Glutamatergic neuron (in vitro differentiated cells): Measurements from ENCODE around the gene ITCH. TPM values are rescaled to one million over a fixed set of nuclear protein-coding genes. Genes with fewer than 3 reads are reported as not detected.
A peak's percentile ranks its signal among the peaks of the same experiment; 100 is the strongest.

Experiments
- DNase-seq: peaks from one replicate; pipeline ENCODE4 v3.0.0; 2022
- H3K27ac Mint-ChIP-seq: one replicate; pipeline ENCODE4 v1.8.0; 2020; ENCODE audit warnings: mild to moderate bottlenecking, mixed read lengths, inconsistent platforms; ENCODE audit not compliant: unreplicated experiment
- H3K27me3 Mint-ChIP-seq: one replicate; pipeline ENCODE4 v1.8.0; 2020; ENCODE audit warnings: mild to moderate bottlenecking, moderate library complexity, mixed read lengths, inconsistent platforms; ENCODE audit not compliant: unreplicated experiment
- H3K36me3 Mint-ChIP-seq: one replicate; pipeline ENCODE4 v1.8.0; 2020; ENCODE audit warnings: mild to moderate bottlenecking, mixed read lengths, inconsistent platforms; ENCODE audit not compliant: unreplicated experiment
- H3K4me1 Mint-ChIP-seq: one replicate; pipeline ENCODE4 v1.8.0; 2020; ENCODE audit warnings: mild to moderate bottlenecking, low read depth, mixed read lengths, inconsistent platforms; ENCODE audit not compliant: unreplicated experiment
- H3K4me3 Mint-ChIP-seq: one replicate; pipeline ENCODE4 v1.8.0; 2020; ENCODE audit warnings: mild to moderate bottlenecking, mixed read lengths, inconsistent platforms; ENCODE audit not compliant: unreplicated experiment
- H3K9me3 Mint-ChIP-seq: one replicate; pipeline ENCODE4 v1.8.0; 2020; ENCODE audit warnings: mild to moderate bottlenecking, moderate library complexity, mixed read lengths, inconsistent platforms; ENCODE audit not compliant: unreplicated experiment
- total RNA-seq: library from RNA; stranded (reverse); fragmentation: NEBNext Ultra II Directional; extraction: Animal tissue kit (Norgen Biotek cat#: 25700); gene quantifications from one replicate; pipeline ENCODE4 v1.2.1, GENCODE V29; 2021; ENCODE audit not compliant: unreplicated experiment
- TF ChIP-seq, protein P1 (sequence below): fragments of 200-600 bp; sonication (generic); IDR thresholded peaks from one replicate; pipeline ENCODE4 v1.5.0; 2021; ENCODE audit not compliant: partially characterized antibody, unreplicated experiment

The ITCH gene
- total RNA-seq, 1 donor from 2014 or later: 59.4 TPM

DNA sequence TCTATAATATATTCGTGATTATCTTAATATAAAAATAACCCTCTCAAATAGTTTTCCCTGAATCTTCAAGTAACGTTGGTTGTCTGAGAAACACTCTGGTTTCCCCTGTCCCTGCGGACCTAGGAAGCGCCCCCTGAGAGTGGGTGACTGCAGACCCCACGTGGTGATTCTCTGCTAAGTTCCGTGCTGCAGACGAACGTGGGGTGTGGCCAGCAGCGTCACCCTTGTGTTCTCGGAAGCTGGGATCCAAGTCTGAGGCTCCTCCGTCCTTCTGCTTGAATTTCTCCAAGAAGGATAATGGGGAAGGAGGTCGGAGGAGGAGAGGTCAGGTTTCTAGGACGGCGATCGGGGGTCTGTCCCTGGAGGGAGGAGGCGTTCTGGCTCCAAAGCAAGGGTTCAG is 178.8 kb downstream of the ITCH start:
- Mint-ChIP-seq H3K36me3 (no peaks in the 10 kb centered on the region), H3K4me1 (peaks cover 25% of the 10 kb centered on the region), H3K9me3 (peaks cover 4% of the 10 kb centered on the region), H3K27ac (no peak overlapping the region), H3K27me3 (peaks cover 6% of the 10 kb centered on the region), H3K4me3 (no peak overlapping the region)
- TF ChIP-seq, protein P1, sequence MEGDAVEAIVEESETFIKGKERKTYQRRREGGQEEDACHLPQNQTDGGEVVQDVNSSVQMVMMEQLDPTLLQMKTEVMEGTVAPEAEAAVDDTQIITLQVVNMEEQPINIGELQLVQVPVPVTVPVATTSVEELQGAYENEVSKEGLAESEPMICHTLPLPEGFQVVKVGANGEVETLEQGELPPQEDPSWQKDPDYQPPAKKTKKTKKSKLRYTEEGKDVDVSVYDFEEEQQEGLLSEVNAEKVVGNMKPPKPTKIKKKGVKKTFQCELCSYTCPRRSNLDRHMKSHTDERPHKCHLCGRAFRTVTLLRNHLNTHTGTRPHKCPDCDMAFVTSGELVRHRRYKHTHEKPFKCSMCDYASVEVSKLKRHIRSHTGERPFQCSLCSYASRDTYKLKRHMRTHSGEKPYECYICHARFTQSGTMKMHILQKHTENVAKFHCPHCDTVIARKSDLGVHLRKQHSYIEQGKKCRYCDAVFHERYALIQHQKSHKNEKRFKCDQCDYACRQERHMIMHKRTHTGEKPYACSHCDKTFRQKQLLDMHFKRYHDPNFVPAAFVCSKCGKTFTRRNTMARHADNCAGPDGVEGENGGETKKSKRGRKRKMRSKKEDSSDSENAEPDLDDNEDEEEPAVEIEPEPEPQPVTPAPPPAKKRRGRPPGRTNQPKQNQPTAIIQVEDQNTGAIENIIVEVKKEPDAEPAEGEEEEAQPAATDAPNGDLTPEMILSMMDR: no peak
- no peak for DNase-seq

DNA sequence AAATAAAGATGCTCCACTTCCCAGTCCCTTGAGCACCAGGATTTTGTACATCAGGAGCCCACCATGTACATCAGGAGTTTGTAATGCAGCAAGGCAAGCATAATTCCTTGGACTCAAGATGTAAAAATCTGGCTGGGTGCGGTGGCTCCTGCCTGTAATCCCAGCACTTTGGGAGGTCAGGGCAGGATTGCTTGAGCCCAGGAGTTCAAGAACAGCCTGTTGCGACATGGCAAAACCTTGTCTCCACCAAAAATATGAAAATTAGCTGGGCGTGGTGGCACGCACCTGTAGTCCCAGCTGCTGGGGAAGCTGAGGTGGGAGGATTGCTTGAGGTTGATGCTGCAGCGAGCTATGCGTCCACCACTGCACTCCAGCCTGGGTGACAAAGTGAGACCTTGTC is 179.4 kb downstream of the ITCH start:
- Mint-ChIP-seq H3K27ac (no peak overlapping the region), H3K36me3 (no peaks in the 10 kb centered on the region), H3K4me3 (no peak overlapping the region), H3K4me1 (peaks cover 29% of the 10 kb centered on the region), H3K27me3 (peaks cover 8% of the 10 kb centered on the region), H3K9me3 (peaks cover 4% of the 10 kb centered on the region)
- TF ChIP-seq, protein P1: no peak
- DNase-seq: no peak

DNA sequence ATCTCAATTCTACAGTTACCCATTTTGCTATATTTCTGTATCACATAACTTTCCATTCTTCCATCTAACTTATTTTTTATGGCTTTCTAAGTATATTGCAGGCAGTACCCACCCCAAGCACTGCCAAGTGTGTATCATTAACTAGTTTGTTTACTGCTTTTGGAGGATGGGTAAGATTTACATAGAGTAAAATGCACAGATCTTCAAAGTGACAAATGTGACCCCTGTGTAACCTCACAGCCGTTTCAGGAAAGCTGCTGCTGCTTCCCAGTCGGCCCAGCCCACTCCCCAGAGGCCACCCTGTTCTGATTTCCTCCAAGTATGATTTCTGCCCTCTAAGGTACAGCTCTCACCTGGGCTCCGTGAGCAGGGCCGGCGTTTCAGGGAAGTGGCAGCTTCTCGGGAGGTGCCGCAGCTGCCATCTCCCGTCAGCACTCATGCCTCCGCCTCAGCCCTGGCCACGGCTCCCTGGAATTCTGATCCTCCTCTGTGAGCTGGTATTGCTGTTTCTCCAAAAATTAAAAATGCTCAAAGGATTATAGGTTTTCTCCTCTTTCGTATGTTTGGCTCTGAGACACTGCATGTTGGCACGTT is 180.5 kb downstream of the ITCH start:
- H3K4me3 Mint-ChIP-seq: peak overlapping the region; percentile 55
- H3K36me3 Mint-ChIP-seq: no peaks in the 10 kb centered on the region
- no peak overlapping the region for H3K27ac Mint-ChIP-seq
- H3K4me1 Mint-ChIP-seq: peaks cover 35% of the 10 kb centered on the region
- peaks cover 4% of the 10 kb centered on the region for H3K9me3 Mint-ChIP-seq
- TF ChIP-seq, protein P1: no peak
- H3K27me3 Mint-ChIP-seq: peaks cover 13% of the 10 kb centered on the region
- DNase-seq: peak; percentile 46

DNA sequence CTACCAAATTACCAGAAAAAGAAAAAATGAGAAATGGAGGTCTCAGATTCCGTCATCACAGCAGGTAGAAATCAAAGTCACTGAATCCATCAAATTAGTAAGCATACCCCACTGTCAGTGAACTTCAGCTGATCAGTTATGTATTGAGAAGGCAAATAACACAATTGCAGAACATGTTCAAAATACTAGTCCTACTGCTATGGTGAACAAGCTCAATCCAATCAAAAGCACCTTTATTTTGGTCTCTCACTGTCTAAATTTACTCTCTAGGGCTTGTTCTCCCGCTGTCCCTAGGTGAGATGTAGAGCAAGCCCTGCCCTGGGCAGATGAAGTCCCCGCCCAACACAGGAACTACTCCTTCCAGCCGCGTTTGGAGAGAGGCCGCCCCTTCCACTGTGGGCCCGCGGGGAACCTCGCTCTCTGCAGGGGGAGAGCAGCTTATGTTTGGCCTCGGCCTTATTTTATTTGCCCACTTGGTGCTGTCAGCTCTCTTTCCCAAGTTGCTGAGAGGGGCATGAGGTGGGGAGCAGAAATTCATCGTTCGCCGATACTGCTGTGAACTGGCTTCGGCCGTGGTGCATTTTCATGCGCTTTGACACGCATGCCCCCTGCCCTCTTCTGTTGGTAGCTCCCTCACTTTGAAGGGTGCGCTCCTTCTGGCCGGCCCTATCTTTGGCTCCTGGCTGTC is 181.2 kb downstream of the ITCH start:
- Mint-ChIP-seq H3K27me3 (peaks cover 13% of the 10 kb centered on the region), H3K27ac (no peak overlapping the region), H3K9me3 (peaks cover 5% of the 10 kb centered on the region), H3K36me3 (no peaks in the 10 kb centered on the region), H3K4me3 (peak overlapping the region; percentile 55), H3K4me1 (peaks cover 35% of the 10 kb centered on the region)
- TF ChIP-seq, protein P1: no peak
- DNase-seq: no peak

DNA sequence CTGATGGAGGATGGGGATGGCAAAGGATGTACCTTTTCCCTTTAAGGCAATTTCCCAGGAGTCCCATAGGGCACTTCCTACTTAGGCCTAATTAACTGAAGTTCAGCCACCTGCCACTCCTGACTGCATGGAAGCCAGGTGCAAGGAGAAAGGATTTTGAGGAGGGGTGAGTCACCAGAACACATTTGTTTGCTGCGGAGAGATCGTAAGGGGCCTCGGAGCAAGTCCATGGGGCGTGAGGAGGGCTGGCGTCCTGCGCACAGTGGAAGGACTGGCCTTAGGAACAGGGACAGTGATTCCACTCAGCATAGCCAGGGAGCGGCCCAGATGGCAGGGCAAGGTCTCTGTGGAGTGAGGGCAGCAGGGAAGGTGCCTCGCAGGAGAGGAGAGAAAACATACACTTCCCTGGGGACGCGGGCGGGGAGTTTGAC is 183.7 kb downstream of the ITCH start:
- DNase-seq: peak; percentile 62
- peak overlapping the region; percentile 84 for H3K4me3 Mint-ChIP-seq
- peaks cover 9% of the 10 kb centered on the region for H3K9me3 Mint-ChIP-seq
- H3K4me1 Mint-ChIP-seq: peaks cover 35% of the 10 kb centered on the region
- no peaks in the 10 kb centered on the region for H3K36me3 Mint-ChIP-seq
- peak overlapping the region; percentile 99 for H3K27ac Mint-ChIP-seq
- TF ChIP-seq, protein P1: no peak
- H3K27me3 Mint-ChIP-seq: peaks cover 13% of the 10 kb centered on the region
